ENCODE measurements around the gene TRABD2B.

DNA sequence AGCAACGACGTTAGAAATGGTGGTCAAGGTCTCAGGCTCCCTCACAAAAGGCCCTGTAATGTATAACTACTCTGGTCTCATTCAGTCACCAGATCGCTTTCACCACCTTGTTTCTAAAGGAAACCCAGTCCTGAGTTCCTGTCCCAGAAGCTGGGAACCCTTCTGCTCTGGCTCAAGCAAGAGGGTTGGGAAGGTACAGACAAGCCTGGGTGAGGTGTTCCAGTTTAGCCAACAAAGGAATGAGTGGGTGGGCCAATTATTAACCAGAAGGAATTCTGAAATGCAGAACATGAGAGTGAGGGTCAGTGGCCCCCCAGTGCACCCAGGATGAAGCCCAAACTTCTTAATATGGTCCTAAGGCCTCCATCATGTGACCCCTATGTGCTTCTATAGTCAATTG, 17.5 kb downstream of the TRABD2B start:
- TF ChIP-seq, protein P1, sequence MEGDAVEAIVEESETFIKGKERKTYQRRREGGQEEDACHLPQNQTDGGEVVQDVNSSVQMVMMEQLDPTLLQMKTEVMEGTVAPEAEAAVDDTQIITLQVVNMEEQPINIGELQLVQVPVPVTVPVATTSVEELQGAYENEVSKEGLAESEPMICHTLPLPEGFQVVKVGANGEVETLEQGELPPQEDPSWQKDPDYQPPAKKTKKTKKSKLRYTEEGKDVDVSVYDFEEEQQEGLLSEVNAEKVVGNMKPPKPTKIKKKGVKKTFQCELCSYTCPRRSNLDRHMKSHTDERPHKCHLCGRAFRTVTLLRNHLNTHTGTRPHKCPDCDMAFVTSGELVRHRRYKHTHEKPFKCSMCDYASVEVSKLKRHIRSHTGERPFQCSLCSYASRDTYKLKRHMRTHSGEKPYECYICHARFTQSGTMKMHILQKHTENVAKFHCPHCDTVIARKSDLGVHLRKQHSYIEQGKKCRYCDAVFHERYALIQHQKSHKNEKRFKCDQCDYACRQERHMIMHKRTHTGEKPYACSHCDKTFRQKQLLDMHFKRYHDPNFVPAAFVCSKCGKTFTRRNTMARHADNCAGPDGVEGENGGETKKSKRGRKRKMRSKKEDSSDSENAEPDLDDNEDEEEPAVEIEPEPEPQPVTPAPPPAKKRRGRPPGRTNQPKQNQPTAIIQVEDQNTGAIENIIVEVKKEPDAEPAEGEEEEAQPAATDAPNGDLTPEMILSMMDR (IDR thresholded peaks at IDR 0.05; ENCODE audit: insufficient read depth, low read length, poor library complexity, severe bottlenecking): no peak
- no peak for TF ChIP-seq EZH2phosphoT487 (conservative IDR thresholded peaks at IDR 0.05; ENCODE audit: low read length)
